ENCODE data around the gene SVIL.
"Not testable (repeated sequence)": the region's sequence is repeated elsewhere in the genome, so short reads cannot be mapped to it uniquely, and the experiment has no call there.

SVIL gene

GRCh38 chr10:29614289-29614688 is 20.5 kb downstream of the SVIL start:
- H3K4me1 ChIP-seq (ENCODE audit: control insufficient read depth in 2 of 2, insufficient read depth in 2 of 2, low read length in 2 of 2) = peaks cover 12 to 26% of the 10 kb centered on the region in 2 donors
- not testable (repeated sequence) for H3K9me3 ChIP-seq (ENCODE audit: control insufficient read depth in 2 of 2, low read length in 2 of 2); H3K27me3 ChIP-seq (ENCODE audit: control insufficient read depth in 2 of 2, insufficient read depth in 2 of 2, low read length in 2 of 2); H3K9ac ChIP-seq (ENCODE audit: low read depth in 1 of 2, low read length in 2 of 2); H3K4me3 ChIP-seq (ENCODE audit: low read length in 2 of 2); H3K36me3 ChIP-seq (ENCODE audit: control insufficient read depth in 2 of 2, insufficient read depth in 2 of 2, low read length in 2 of 2); H3K27ac ChIP-seq (ENCODE audit: low read depth in 2 of 2, low read length in 2 of 2)

GRCh38 chr10:29613791-29614190 is 21.0 kb downstream of the SVIL start:
- Histone ChIP-seq H3K4me1 (ENCODE audit: control insufficient read depth in 2 of 2, insufficient read depth in 2 of 2, low read length in 2 of 2) (peaks cover 11 to 21% of the 10 kb centered on the region in 2 donors), H3K36me3 (ENCODE audit: control insufficient read depth in 2 of 2, insufficient read depth in 2 of 2, low read length in 2 of 2) (peaks cover 0 to 5% of the 10 kb centered on the region in 2 donors), H3K27ac (ENCODE audit: low read depth in 2 of 2, low read length in 2 of 2) (no peak overlapping the region), H3K9me3 (ENCODE audit: control insufficient read depth in 2 of 2, low read length in 2 of 2) (no peaks in the 10 kb centered on the region), H3K9ac (ENCODE audit: low read depth in 1 of 2, low read length in 2 of 2) (no peak overlapping the region), H3K27me3 (ENCODE audit: control insufficient read depth in 2 of 2, insufficient read depth in 2 of 2, low read length in 2 of 2) (no peaks in the 10 kb centered on the region), H3K4me3 (ENCODE audit: low read length in 2 of 2) (no peak overlapping the region)

DNA sequence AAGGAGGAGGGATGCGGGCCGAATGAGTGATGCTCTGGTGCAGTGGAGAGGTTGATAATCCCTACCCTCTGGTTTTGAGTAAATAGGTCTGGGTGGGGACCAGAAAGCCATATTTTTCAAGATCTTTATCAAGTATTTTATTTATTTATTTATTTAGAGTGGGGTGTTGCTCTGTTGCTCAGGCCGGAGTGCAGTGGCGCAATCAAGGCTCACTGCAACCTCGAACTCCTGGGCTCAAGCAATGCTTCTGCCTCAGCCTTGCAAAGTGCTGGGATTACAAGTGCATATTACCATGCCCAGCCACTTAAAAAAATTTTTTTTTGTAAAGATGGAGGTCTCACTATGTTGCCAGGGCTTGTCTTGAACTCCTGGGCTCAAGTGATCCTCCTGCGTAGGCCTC is 21.6 kb downstream of the SVIL start:
- Histone ChIP-seq H3K4me1 (ENCODE audit: control insufficient read depth in 2 of 2, insufficient read depth in 2 of 2, low read length in 2 of 2) (peaks cover 5 to 15% of the 10 kb centered on the region in 2 donors), H3K4me3 (ENCODE audit: low read length in 2 of 2) (no peak overlapping the region), H3K27me3 (ENCODE audit: control insufficient read depth in 2 of 2, insufficient read depth in 2 of 2, low read length in 2 of 2) (no peaks in the 10 kb centered on the region), H3K9ac (ENCODE audit: low read depth in 1 of 2, low read length in 2 of 2) (no peak overlapping the region), H3K9me3 (ENCODE audit: control insufficient read depth in 2 of 2, low read length in 2 of 2) (no peaks in the 10 kb centered on the region), H3K27ac (ENCODE audit: low read depth in 2 of 2, low read length in 2 of 2) (no peak overlapping the region), H3K36me3 (ENCODE audit: control insufficient read depth in 2 of 2, insufficient read depth in 2 of 2, low read length in 2 of 2) (peaks cover 0 to 5% of the 10 kb centered on the region in 2 donors)

DNA sequence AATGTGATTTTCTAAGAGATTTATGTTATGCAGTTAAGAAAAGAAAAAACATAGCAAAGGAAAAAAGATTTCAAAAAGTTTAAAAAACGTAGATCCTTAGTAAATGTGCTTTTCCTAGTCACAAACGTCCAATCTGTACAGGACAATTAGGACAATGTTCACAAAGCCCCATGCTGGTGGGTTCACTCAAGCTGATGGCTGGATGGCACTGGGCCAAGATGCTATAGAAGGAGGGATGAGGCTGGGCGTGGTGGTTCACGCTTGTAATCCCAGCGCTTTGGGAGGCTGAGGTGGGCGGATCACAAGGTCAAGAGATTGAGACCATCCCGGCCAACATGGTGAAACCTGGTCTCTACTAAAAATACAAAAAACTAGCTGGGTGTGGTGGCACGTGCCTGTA is 22.1 kb downstream of the SVIL start:
- H3K9ac ChIP-seq (ENCODE audit: low read depth in 1 of 2, low read length in 2 of 2) = no peak overlapping the region
- no peak overlapping the region for H3K27ac ChIP-seq (ENCODE audit: low read depth in 2 of 2, low read length in 2 of 2)
- H3K9me3 ChIP-seq (ENCODE audit: control insufficient read depth in 2 of 2, low read length in 2 of 2) = no peaks in the 10 kb centered on the region
- peaks cover 0 to 5% of the 10 kb centered on the region in 2 donors for H3K36me3 ChIP-seq (ENCODE audit: control insufficient read depth in 2 of 2, insufficient read depth in 2 of 2, low read length in 2 of 2)
- H3K27me3 ChIP-seq (ENCODE audit: control insufficient read depth in 2 of 2, insufficient read depth in 2 of 2, low read length in 2 of 2) = no peaks in the 10 kb centered on the region
- H3K4me3 ChIP-seq (ENCODE audit: low read length in 2 of 2) = no peak overlapping the region
- H3K4me1 ChIP-seq (ENCODE audit: control insufficient read depth in 2 of 2, insufficient read depth in 2 of 2, low read length in 2 of 2) = peaks cover under 1 to 10% of the 10 kb centered on the region in 2 donors

DNA sequence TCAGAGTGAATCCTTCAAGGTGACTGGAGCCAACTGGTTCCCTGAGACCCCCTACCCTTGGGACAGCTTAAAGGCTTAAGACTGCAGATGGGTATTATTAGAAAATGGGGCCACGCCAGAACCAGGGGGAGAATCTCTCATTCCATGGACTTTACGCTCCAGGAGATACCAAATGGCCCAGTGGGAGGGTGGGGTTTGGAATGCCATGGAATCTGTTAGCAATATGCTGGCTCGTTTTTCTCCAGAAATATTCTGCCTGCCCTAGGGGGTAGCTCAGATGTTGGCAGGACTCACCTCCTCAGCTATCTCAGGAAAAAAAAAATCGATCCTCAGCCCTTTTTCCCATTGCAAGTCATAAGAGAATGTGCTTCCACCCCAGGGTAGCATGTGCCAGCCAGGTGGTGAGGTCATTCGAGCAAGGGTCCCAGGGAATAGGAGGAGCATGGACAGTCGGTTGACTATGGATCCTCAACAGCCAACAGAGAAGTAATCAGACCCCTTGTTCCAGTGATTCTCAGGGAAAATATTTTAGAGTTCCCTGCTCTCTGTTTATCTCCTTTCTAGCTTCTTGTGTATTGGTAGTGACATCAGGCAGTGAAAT is 22.9 kb downstream of the SVIL start:
- Histone ChIP-seq H3K4me1 (ENCODE audit: control insufficient read depth in 2 of 2, insufficient read depth in 2 of 2, low read length in 2 of 2) (peaks cover 0 to 6% of the 10 kb centered on the region in 2 donors), H3K9ac (ENCODE audit: low read depth in 1 of 2, low read length in 2 of 2) (no peak overlapping the region), H3K36me3 (ENCODE audit: control insufficient read depth in 2 of 2, insufficient read depth in 2 of 2, low read length in 2 of 2) (peaks cover 0 to 5% of the 10 kb centered on the region in 2 donors), H3K27ac (ENCODE audit: low read depth in 2 of 2, low read length in 2 of 2) (no peak overlapping the region), H3K4me3 (ENCODE audit: low read length in 2 of 2) (no peak overlapping the region), H3K27me3 (ENCODE audit: control insufficient read depth in 2 of 2, insufficient read depth in 2 of 2, low read length in 2 of 2) (no peaks in the 10 kb centered on the region), H3K9me3 (ENCODE audit: control insufficient read depth in 2 of 2, low read length in 2 of 2) (no peaks in the 10 kb centered on the region)

GRCh38 chr10:29610876-29611647 is 23.7 kb downstream of the SVIL start:
- Histone ChIP-seq H3K9ac (ENCODE audit: low read depth in 1 of 2, low read length in 2 of 2) (no peak overlapping the region), H3K4me1 (ENCODE audit: control insufficient read depth in 2 of 2, insufficient read depth in 2 of 2, low read length in 2 of 2) (no peaks in the 10 kb centered on the region), H3K27me3 (ENCODE audit: control insufficient read depth in 2 of 2, insufficient read depth in 2 of 2, low read length in 2 of 2) (no peaks in the 10 kb centered on the region), H3K9me3 (ENCODE audit: control insufficient read depth in 2 of 2, low read length in 2 of 2) (no peaks in the 10 kb centered on the region), H3K27ac (ENCODE audit: low read depth in 2 of 2, low read length in 2 of 2) (no peak overlapping the region), H3K36me3 (ENCODE audit: control insufficient read depth in 2 of 2, insufficient read depth in 2 of 2, low read length in 2 of 2) (peaks cover 0 to 5% of the 10 kb centered on the region in 2 donors), H3K4me3 (ENCODE audit: low read length in 2 of 2) (no peak overlapping the region)

DNA sequence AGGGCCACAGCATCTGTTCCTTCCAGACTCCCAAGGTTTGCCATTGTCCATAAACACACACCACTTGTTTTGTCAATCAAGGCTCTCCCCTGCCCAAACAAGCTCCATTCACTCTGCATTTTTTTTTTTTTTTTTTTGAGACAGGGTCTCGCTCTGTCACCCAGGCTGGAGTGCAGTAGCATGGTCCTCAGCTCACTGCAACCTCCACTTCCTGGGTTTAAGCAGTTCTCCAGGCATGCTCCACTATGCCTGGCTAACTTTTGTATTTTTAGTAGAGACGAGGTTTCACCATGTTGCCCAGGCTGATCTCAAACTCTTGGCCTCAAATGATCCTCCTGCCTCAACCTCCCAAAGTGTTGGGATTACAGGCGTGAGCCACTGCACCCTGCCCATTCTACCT is 24.4 kb downstream of the SVIL start:
- not testable (repeated sequence) for H3K27me3 ChIP-seq (ENCODE audit: control insufficient read depth in 2 of 2, insufficient read depth in 2 of 2, low read length in 2 of 2); H3K27ac ChIP-seq (ENCODE audit: low read depth in 2 of 2, low read length in 2 of 2); H3K4me3 ChIP-seq (ENCODE audit: low read length in 2 of 2); H3K9me3 ChIP-seq (ENCODE audit: control insufficient read depth in 2 of 2, low read length in 2 of 2); H3K4me1 ChIP-seq (ENCODE audit: control insufficient read depth in 2 of 2, insufficient read depth in 2 of 2, low read length in 2 of 2); H3K9ac ChIP-seq (ENCODE audit: low read depth in 1 of 2, low read length in 2 of 2); H3K36me3 ChIP-seq (ENCODE audit: control insufficient read depth in 2 of 2, insufficient read depth in 2 of 2, low read length in 2 of 2)

DNA sequence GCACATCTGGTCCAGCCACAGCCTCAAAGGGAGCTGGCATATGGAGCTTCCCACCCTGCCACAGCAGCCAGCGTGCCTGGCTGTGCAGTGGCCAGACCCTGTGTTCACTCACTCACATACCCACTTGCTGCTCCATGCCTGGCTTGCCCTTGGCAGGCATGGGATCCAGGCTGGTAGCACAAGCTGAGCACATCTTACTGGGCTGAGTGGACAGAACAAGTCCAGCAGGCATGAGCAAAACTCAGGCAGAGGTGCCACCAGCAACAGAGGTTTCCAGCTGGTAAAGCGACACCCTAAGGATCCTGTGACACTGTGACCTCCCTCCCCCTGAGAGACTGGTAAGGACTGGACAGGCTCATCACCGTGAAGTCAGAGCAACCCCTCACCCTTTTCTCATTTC is 25.1 kb downstream of the SVIL start:
- H3K9me3 ChIP-seq (ENCODE audit: control insufficient read depth in 2 of 2, low read length in 2 of 2) = no peaks in the 10 kb centered on the region
- no peaks in the 10 kb centered on the region for H3K4me1 ChIP-seq (ENCODE audit: control insufficient read depth in 2 of 2, insufficient read depth in 2 of 2, low read length in 2 of 2)
- peaks cover 0 to 5% of the 10 kb centered on the region in 2 donors for H3K36me3 ChIP-seq (ENCODE audit: control insufficient read depth in 2 of 2, insufficient read depth in 2 of 2, low read length in 2 of 2)
- no peak overlapping the region for H3K27ac ChIP-seq (ENCODE audit: low read depth in 2 of 2, low read length in 2 of 2)
- H3K4me3 ChIP-seq (ENCODE audit: low read length in 2 of 2) = no peak overlapping the region
- H3K9ac ChIP-seq (ENCODE audit: low read depth in 1 of 2, low read length in 2 of 2) = no peak overlapping the region
- H3K27me3 ChIP-seq (ENCODE audit: control insufficient read depth in 2 of 2, insufficient read depth in 2 of 2, low read length in 2 of 2) = no peaks in the 10 kb centered on the region

DNA sequence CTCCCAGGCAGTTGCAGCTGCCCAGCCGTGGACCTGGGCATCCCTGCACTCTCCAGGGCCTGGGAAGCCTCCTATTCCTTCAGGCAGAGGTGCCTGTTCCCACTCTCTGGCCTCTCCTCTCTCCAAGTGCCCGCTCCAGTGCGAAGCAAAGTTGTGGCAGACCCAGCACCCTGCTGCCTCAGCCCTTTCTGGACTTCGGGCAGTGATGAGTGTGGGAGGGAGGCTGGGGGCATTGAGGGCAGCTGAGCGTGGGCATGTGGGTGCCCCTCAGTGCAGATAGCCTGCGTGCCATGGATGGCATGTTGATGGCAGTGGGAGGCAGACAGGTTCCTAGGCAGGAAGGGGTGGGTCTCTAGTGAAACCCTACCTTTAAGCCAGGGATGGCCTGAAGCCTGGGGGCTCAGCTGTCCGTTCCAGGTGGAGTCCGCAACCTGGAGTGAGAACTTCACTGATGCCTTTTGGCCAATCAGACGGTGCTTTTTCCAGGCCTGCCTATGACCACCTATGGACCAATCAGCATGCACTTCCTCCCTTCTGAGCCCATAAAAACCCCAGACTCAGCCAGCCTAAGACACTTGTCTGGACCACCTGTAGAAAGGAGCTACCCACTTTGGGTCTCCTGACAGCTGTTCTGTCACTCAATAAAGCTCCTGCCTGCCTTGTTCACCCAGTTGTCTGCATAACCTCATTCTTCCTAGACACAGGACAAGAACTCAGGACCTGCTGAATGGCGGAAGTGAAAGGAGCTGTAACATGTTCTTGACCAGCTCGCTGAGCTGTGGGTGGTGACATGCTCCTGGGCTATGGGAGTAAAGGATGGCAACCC is 26.1 kb downstream of the SVIL start:
- H3K27ac ChIP-seq (ENCODE audit: low read depth in 2 of 2, low read length in 2 of 2) = no peak overlapping the region
- no peaks in the 10 kb centered on the region for H3K9me3 ChIP-seq (ENCODE audit: control insufficient read depth in 2 of 2, low read length in 2 of 2)
- no peaks in the 10 kb centered on the region for H3K27me3 ChIP-seq (ENCODE audit: control insufficient read depth in 2 of 2, insufficient read depth in 2 of 2, low read length in 2 of 2)
- no peaks in the 10 kb centered on the region for H3K4me1 ChIP-seq (ENCODE audit: control insufficient read depth in 2 of 2, insufficient read depth in 2 of 2, low read length in 2 of 2)
- no peak overlapping the region for H3K9ac ChIP-seq (ENCODE audit: low read depth in 1 of 2, low read length in 2 of 2)
- H3K4me3 ChIP-seq (ENCODE audit: low read length in 2 of 2) = no peak overlapping the region
- H3K36me3 ChIP-seq (ENCODE audit: control insufficient read depth in 2 of 2, insufficient read depth in 2 of 2, low read length in 2 of 2) = peaks cover 0 to 5% of the 10 kb centered on the region in 2 donors

DNA sequence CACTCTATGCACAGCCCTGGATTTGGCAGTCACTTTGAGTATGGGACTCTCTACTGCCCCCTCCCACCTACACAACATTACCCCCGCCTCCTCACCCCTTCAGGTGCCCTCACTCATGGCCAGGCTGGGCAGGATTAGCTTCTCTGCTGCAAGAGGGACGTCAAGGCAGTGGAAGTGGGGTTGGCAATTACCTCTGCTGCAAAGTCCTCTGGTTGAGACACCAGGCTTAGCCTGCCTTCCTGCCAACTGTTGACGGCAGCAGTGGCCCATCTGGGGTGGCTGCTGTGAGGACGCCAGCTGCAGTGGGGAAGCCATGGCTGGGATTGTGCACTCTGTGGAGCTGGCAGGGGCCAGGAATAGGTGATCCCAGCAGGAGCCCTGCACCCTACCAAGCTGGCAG is 26.7 kb downstream of the SVIL start:
- Histone ChIP-seq H3K27me3 (ENCODE audit: control insufficient read depth in 2 of 2, insufficient read depth in 2 of 2, low read length in 2 of 2) (no peaks in the 10 kb centered on the region), H3K9ac (ENCODE audit: low read depth in 1 of 2, low read length in 2 of 2) (no peak overlapping the region), H3K36me3 (ENCODE audit: control insufficient read depth in 2 of 2, insufficient read depth in 2 of 2, low read length in 2 of 2) (peaks cover 0 to 5% of the 10 kb centered on the region in 2 donors), H3K4me1 (ENCODE audit: control insufficient read depth in 2 of 2, insufficient read depth in 2 of 2, low read length in 2 of 2) (no peaks in the 10 kb centered on the region), H3K4me3 (ENCODE audit: low read length in 2 of 2) (no peak overlapping the region), H3K9me3 (ENCODE audit: control insufficient read depth in 2 of 2, low read length in 2 of 2) (no peaks in the 10 kb centered on the region), H3K27ac (ENCODE audit: low read depth in 2 of 2, low read length in 2 of 2) (no peak overlapping the region)
